ENCODE results near the gene C19orf81. TPM values are rescaled to one million over a fixed set of nuclear protein-coding genes. Genes with fewer than 3 reads are reported as not detected.

C19orf81 gene
- not detected for total RNA-seq (2013)
- not detected for polyA plus RNA-seq
- polyA minus RNA-seq, result 1.4 TPM in 1 of 2 replicates, not detected in the other
- total RNA-seq, result 0 to 0.46 (median 0) reads per million in 11 experiments

- Histone ChIP-seq H3K4me1 (ENCODE audit: control insufficient read depth in 1 of 2, insufficient read depth in 2 of 2, low read length in 2 of 2) (no peaks in the 10 kb centered on the region), H3K27ac (ENCODE audit: low read depth in 1 of 2, low read length in 2 of 2) (no peak within 1 kb of the TSS), H3K79me2 (ENCODE audit: insufficient read depth, low read length) (no peaks in the 10 kb centered on the region), H2AFZ (ENCODE audit: insufficient read depth, low read depth, low read length, poor library complexity, severe bottlenecking) (no peak within 1 kb of the TSS), H3K4me3 (replicated peaks in 1 of 3; ENCODE audit: low read depth in 2 of 3, low read length in 3 of 3) (no peak within 1 kb of the TSS), H3K36me3 (replicated peaks in 1 of 2; ENCODE audit: control insufficient read depth in 1 of 2, insufficient read depth in 2 of 2, low read length in 2 of 2) (no peaks in the 10 kb centered on the region), H3K9me3 (replicated peaks in 1 of 2; ENCODE audit: control insufficient read depth in 1 of 2, insufficient read depth in 1 of 2, low read length in 2 of 2) (peaks cover under 1 to 4% of the 10 kb centered on the region in 2 donors), H3K4me2 (replicated peaks; ENCODE audit: extremely low read depth, low read length, poor library complexity, severe bottlenecking) (no peak within 1 kb of the TSS), H3K9ac (ENCODE audit: insufficient read depth, low read length, poor library complexity, severe bottlenecking) (no peak within 1 kb of the TSS), H4K20me1 (ENCODE audit: insufficient read depth, low read length) (no peaks in the 10 kb centered on the region), H3K27me3 (ENCODE audit: control insufficient read depth in 2 of 2, insufficient read depth in 2 of 2, low read length in 2 of 2) (peaks cover 0 to 4% of the 10 kb centered on the region in 2 donors)
- peaks cover 4 to 13% (median 12%) of the 10 kb centered on the region in 3 donors for H3K27me3 Mint-ChIP-seq (ENCODE audit: low read depth in 3 of 3)
- TF ChIP-seq CTCF (IDR thresholded peaks at IDR 0.05), result no peak
- no peak within 1 kb of the TSS for H3K27ac Mint-ChIP-seq
- no peaks in the 10 kb centered on the region for H3K4me1 Mint-ChIP-seq
- intact Hi-C loops (cut with micrococcal nuclease), result no loop called here
- H3K9me3 Mint-ChIP-seq, result peaks cover 1 to 8% (median 4%) of the 10 kb centered on the region in 7 donors
- no peaks in the 10 kb centered on the region for H3K36me3 Mint-ChIP-seq
- no peak within 1 kb of the TSS for H3K4me3 Mint-ChIP-seq
- WGBS (ENCODE audit: insufficient coverage), result 49% methylated on average over 6 of the region's 7 CpGs
- DNase-seq, result no peak
Observed at GRCh38 chr19:50649433-50650391, at the start of gene C19orf81. Gene C19orf81, plus strand, starts transcription at chr19:50649445. Its CDS starts 0 bp downstream, at chr19:50649445.

- no peak overlapping the region for H2AFZ ChIP-seq (ENCODE audit: insufficient read depth, low read depth, low read length, poor library complexity, severe bottlenecking)
- peaks cover 2 to 15% of the 10 kb centered on the region in 2 donors for H3K27me3 ChIP-seq (ENCODE audit: control insufficient read depth in 2 of 2, insufficient read depth in 2 of 2, low read length in 2 of 2)
- peaks cover 0 to 6% of the 10 kb centered on the region in 2 donors for H3K36me3 Mint-ChIP-seq
- H3K27ac ChIP-seq (ENCODE audit: low read depth in 1 of 2, low read length in 2 of 2), result no peak overlapping the region
- H3K9me3 Mint-ChIP-seq, result peaks cover 2 to 26% (median 11%) of the 10 kb centered on the region in 7 donors
- no peak overlapping the region for H3K27ac Mint-ChIP-seq
- H4K20me1 ChIP-seq (ENCODE audit: insufficient read depth, low read length), result no peaks in the 10 kb centered on the region
- no peak for DNase-seq
- no peaks in the 10 kb centered on the region for H3K36me3 ChIP-seq (replicated peaks in 1 of 2; ENCODE audit: control insufficient read depth in 1 of 2, insufficient read depth in 2 of 2, low read length in 2 of 2)
- no peak overlapping the region for H3K4me3 Mint-ChIP-seq
- no peaks in the 10 kb centered on the region for H3K4me1 Mint-ChIP-seq
- 78% methylated on average over 11 of the region's 11 CpGs for WGBS (ENCODE audit: insufficient coverage)
- no peak for TF ChIP-seq CTCF (IDR thresholded peaks at IDR 0.05)
- H3K4me3 ChIP-seq (replicated peaks in 1 of 3; ENCODE audit: low read depth in 2 of 3, low read length in 3 of 3), result no peak overlapping the region
- intact Hi-C loops (cut with micrococcal nuclease), result no loop called here
- no peaks in the 10 kb centered on the region for H3K79me2 ChIP-seq (ENCODE audit: insufficient read depth, low read length)
- no peak overlapping the region for H3K4me2 ChIP-seq (replicated peaks; ENCODE audit: extremely low read depth, low read length, poor library complexity, severe bottlenecking)
- peaks cover 21 to 35% (median 33%) of the 10 kb centered on the region in 3 donors for H3K27me3 Mint-ChIP-seq (ENCODE audit: low read depth in 3 of 3)
- H3K9ac ChIP-seq (ENCODE audit: insufficient read depth, low read length, poor library complexity, severe bottlenecking), result no peak overlapping the region
- no peaks in the 10 kb centered on the region for H3K4me1 ChIP-seq (ENCODE audit: control insufficient read depth in 1 of 2, insufficient read depth in 2 of 2, low read length in 2 of 2)
- peaks cover 3 to 9% of the 10 kb centered on the region in 2 donors for H3K9me3 ChIP-seq (replicated peaks in 1 of 2; ENCODE audit: control insufficient read depth in 1 of 2, insufficient read depth in 1 of 2, low read length in 2 of 2)
Observed at GRCh38 chr19:50601407-50602088, 47.7 kb upstream of the C19orf81 start.

All from CD14-positive monocyte (primary cell).